OCI-LY7 (cell line): ENCODE data around the gene TXNDC15.

Source experiments
- EZH2phosphoT487 ChIP-seq: fragments of 200-600 bp; sonication (generic); IDR thresholded peaks from 2 replicates; pipeline ENCODE4 v1.6.1; 2018; ENCODE audit warnings: low read depth, borderline replicate concordance, mild to moderate bottlenecking, mixed run types, antibody characterized with exemption, low read length, moderate library complexity, mixed read lengths
- TF ChIP-seq, protein P1 (sequence below): fragments of 200-600 bp; sonication (generic); conservative IDR thresholded peaks from 2 replicates; pipeline ENCODE4 v1.5.1; 2014; ENCODE audit warnings: mild to moderate bottlenecking, antibody characterized with exemption, low read length, moderate library complexity, mixed read lengths

DNA sequence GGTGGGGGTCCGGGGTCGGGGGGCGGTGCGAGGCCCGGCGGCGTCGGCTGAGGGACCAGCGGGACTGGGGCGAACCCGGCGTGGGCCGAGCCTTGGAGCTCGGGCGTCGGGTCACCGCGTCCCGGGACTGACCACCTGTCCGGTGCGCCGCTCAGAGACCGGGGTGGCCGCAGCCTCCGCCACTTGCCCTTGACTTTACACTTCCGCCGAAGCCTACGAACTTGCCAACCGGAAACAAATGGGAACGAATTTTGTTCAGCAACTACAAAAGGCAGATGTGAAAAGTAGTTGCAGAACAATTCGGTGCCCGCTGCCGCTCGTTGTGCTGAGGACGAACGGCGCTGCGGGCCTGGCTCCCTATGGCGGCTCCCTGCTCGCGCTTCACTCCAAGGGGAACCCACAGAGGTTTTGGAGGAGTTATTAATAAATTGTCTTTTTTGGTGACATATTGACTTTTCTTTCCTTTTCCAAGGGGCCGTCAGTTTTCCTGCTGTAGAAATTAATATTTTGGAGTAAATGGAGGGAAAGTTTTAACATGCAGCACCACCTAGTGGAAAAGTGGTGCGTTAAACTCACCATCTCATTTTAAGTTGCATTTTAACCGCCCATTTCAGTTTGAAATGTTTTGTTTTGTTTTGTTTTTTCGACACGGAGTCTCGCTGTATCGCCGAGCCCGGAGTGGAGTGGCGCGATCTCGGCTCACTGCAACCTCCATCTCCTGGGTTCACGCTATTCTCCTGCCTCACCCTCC, 31.2 kb downstream of the TXNDC15 start:
- TF ChIP-seq, protein P1, sequence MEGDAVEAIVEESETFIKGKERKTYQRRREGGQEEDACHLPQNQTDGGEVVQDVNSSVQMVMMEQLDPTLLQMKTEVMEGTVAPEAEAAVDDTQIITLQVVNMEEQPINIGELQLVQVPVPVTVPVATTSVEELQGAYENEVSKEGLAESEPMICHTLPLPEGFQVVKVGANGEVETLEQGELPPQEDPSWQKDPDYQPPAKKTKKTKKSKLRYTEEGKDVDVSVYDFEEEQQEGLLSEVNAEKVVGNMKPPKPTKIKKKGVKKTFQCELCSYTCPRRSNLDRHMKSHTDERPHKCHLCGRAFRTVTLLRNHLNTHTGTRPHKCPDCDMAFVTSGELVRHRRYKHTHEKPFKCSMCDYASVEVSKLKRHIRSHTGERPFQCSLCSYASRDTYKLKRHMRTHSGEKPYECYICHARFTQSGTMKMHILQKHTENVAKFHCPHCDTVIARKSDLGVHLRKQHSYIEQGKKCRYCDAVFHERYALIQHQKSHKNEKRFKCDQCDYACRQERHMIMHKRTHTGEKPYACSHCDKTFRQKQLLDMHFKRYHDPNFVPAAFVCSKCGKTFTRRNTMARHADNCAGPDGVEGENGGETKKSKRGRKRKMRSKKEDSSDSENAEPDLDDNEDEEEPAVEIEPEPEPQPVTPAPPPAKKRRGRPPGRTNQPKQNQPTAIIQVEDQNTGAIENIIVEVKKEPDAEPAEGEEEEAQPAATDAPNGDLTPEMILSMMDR = peak; percentile 90
- no peak for TF ChIP-seq EZH2phosphoT487
